Endometrial microvascular endothelial cells (primary cell): ENCODE measurements around the gene PHF14. TPM values are rescaled to one million over a fixed set of nuclear protein-coding genes. Genes with fewer than 3 reads are reported as not detected.

Experiments used
- in situ Hi-C: cut with HindIII; loops from 2 replicates; pipeline ENCODE4 v1.10.0; 2017; ENCODE audit warnings: low sequenced_read_pairs, low pct_unique_long_range_greater_than_20kb; ENCODE audit errors: inconsistent ontology term
- total RNA-seq: library from RNA; depleted of rRNA; stranded (reverse); fragments of >200 nt; gene quantifications from one replicate; pipeline ENCODE4 v1.2.3, GENCODE V29; 2015; ENCODE audit errors: inconsistent ontology term

PHF14 gene
- total RNA-seq, 1 donor from 2014 or later = 9.7 TPM

GRCh38 chr7:11155883-11156282, 182.2 kb downstream of the PHF14 start:
- in situ Hi-C loops = no loop called here

- in situ Hi-C loops = no loop called here
These were observed 187.8 kb downstream of the PHF14 start for GRCh38 chr7:11161499-11161898.

GRCh38 chr7:11163220-11163619, 189.5 kb downstream of the PHF14 start:
- in situ Hi-C loops = no loop called here

GRCh38 chr7:11166051-11166450, 192.4 kb downstream of the PHF14 start:
- in situ Hi-C loops = no loop called here

GRCh38 chr7:11168650-11169170, 195.0 kb downstream of the PHF14 start:
- in situ Hi-C loops = no loop called here

GRCh38 chr7:11170175-11170574, 196.5 kb downstream of the PHF14 start:
- in situ Hi-C loops = no loop called here

- in situ Hi-C loops = no loop called here
These were observed 197.3 kb downstream of the PHF14 start for GRCh38 chr7:11170863-11171568.

GRCh38 chr7:11171569-11172192, 198.0 kb downstream of the PHF14 start:
- in situ Hi-C loops = no loop called here

- in situ Hi-C loops = no loop called here
These were observed 199.2 kb downstream of the PHF14 start for GRCh38 chr7:11172835-11173234.

GRCh38 chr7:11175371-11175770, 201.7 kb downstream of the PHF14 start:
- in situ Hi-C loops = no loop called here

GRCh38 chr7:11175887-11176286, 202.2 kb downstream of the PHF14 start:
- in situ Hi-C loops = no loop called here

GRCh38 chr7:11176985-11177555, 203.4 kb downstream of the PHF14 start:
- in situ Hi-C loops = no loop called here

GRCh38 chr7:11177793-11178192, 204.1 kb downstream of the PHF14 start:
- in situ Hi-C loops = no loop called here

GRCh38 chr7:11181590-11181989, 207.9 kb downstream of the PHF14 start:
- in situ Hi-C loops = no loop called here

- in situ Hi-C loops = no loop called here
These were observed 209.1 kb downstream of the PHF14 start for GRCh38 chr7:11182736-11183135.

- in situ Hi-C loops = no loop called here
These were observed 211.6 kb downstream of the PHF14 start for GRCh38 chr7:11185179-11185815.

GRCh38 chr7:11188529-11189310, 215.0 kb downstream of the PHF14 start:
- in situ Hi-C loops = no loop called here

GRCh38 chr7:11191081-11191480, 217.4 kb downstream of the PHF14 start:
- in situ Hi-C loops = no loop called here
